Measurements from ENCODE around the gene TSHZ1. TPM values are rescaled to one million over a fixed set of nuclear protein-coding genes. Genes with fewer than 3 reads are reported as not detected.

TSHZ1 gene
- total RNA-seq, 1 experiment from 2014 or later = 2.7 TPM

GRCh38 chr18:75247611-75248421 is 37.2 kb downstream of the TSHZ1 start:
- DNase-seq (ENCODE audit: low spot score) = peak; percentile 27

- no peak for DNase-seq (ENCODE audit: low spot score)
These were observed 38.0 kb downstream of the TSHZ1 start for GRCh38 chr18:75248426-75249174.

GRCh38 chr18:75249175-75249518 is 38.5 kb downstream of the TSHZ1 start:
- DNase-seq (ENCODE audit: low spot score) = no peak

GRCh38 chr18:75249672-75250470 is 39.3 kb downstream of the TSHZ1 start:
- no peak for DNase-seq (ENCODE audit: low spot score)

GRCh38 chr18:75250471-75250821 is 39.8 kb downstream of the TSHZ1 start:
- no peak for DNase-seq (ENCODE audit: low spot score)

- no peak for DNase-seq (ENCODE audit: low spot score)
These were observed 40.9 kb downstream of the TSHZ1 start for GRCh38 chr18:75251466-75251865.

- DNase-seq (ENCODE audit: low spot score) = no peak
These were observed 41.5 kb downstream of the TSHZ1 start for GRCh38 chr18:75252136-75252535.

GRCh38 chr18:75253043-75253442 is 42.4 kb downstream of the TSHZ1 start:
- DNase-seq (ENCODE audit: low spot score) = no peak

- no peak for DNase-seq (ENCODE audit: low spot score)
These were observed 43.2 kb downstream of the TSHZ1 start for GRCh38 chr18:75253784-75254183.

GRCh38 chr18:75255094-75255493 is 44.5 kb downstream of the TSHZ1 start:
- DNase-seq (ENCODE audit: low spot score) = no peak

- no peak for DNase-seq (ENCODE audit: low spot score)
These were observed 45.8 kb downstream of the TSHZ1 start for GRCh38 chr18:75256376-75256775.

GRCh38 chr18:75257605-75258004 is 47.0 kb downstream of the TSHZ1 start:
- DNase-seq (ENCODE audit: low spot score) = no peak

GRCh38 chr18:75261430-75262223 is 51.0 kb downstream of the TSHZ1 start:
- DNase-seq (ENCODE audit: low spot score) = no peak

GRCh38 chr18:75262511-75262910 is 51.9 kb downstream of the TSHZ1 start:
- no peak for DNase-seq (ENCODE audit: low spot score)

GRCh38 chr18:75264195-75264594 is 53.6 kb downstream of the TSHZ1 start:
- no peak for DNase-seq (ENCODE audit: low spot score)

GRCh38 chr18:75264926-75265597 is 54.5 kb downstream of the TSHZ1 start:
- DNase-seq (ENCODE audit: low spot score) = no peak

- DNase-seq (ENCODE audit: low spot score) = no peak
These were observed 55.3 kb downstream of the TSHZ1 start for GRCh38 chr18:75265872-75266271.

GRCh38 chr18:75267643-75268363 is 57.2 kb downstream of the TSHZ1 start:
- DNase-seq (ENCODE audit: low spot score) = no peak

GRCh38 chr18:75268364-75268646 is 57.7 kb downstream of the TSHZ1 start:
- no peak for DNase-seq (ENCODE audit: low spot score)

GRCh38 chr18:75269124-75269680 is 58.6 kb downstream of the TSHZ1 start:
- no peak for DNase-seq (ENCODE audit: low spot score)

Data from A172 (cell line).